GM12878 (cell line): ENCODE data around the gene DNAH8.

Source experiments
- CEBPB ChIP-seq, 2 experiments: fragments of 150-350 bp in 1 of 2; IDR thresholded peaks; 2 replicates each; pipeline ENCODE4 v1.6.1; 2012 to 2014; ENCODE audit warnings: low read depth in 2 of 2, low read length in 2 of 2, borderline replicate concordance in 1 of 2, inconsistent platforms in 1 of 2
- CEBPZ ChIP-seq: fragments of 150-350 bp; IDR thresholded peaks from 2 replicates; pipeline ENCODE4 v1.6.1; 2016; ENCODE audit warnings: low read depth, low read length
- CTCF ChIP-seq, 3 experiments: IDR thresholded peaks in 2 of 3; conservative IDR thresholded peaks in 1 of 3; 2 replicates each; pipeline ENCODE4 v1.5.1; 2011; ENCODE audit warnings: low read depth in 3 of 3, low read length in 3 of 3, mild to moderate bottlenecking in 3 of 3, control low read depth in 2 of 3, moderate library complexity in 2 of 3, inconsistent platforms in 1 of 3, mixed read lengths in 1 of 3; ENCODE audit not compliant: control insufficient read depth in 2 of 3, insufficient read depth in 1 of 3; ENCODE audit errors: extremely low read depth in 1 of 3
- EP300 ChIP-seq, 2 experiments: fragments of 150-350 bp in 1 of 2; IDR thresholded peaks; 2 replicates each; pipeline ENCODE4 v1.6.1; 2011 to 2012; ENCODE audit warnings: low read depth in 2 of 2, low read length in 2 of 2, borderline replicate concordance in 1 of 2, improper control_type of control experiment in 1 of 2, inconsistent platforms in 1 of 2; ENCODE audit not compliant: control insufficient read depth in 1 of 2
- MYC ChIP-seq: IDR thresholded peaks from 2 replicates; pipeline ENCODE4 v1.6.1; 2011; ENCODE audit warnings: mild to moderate bottlenecking, low read length, moderate library complexity, inconsistent platforms; ENCODE audit not compliant: insufficient read depth, insufficient replicate concordance, insufficient read length, severe bottlenecking
- POLR2A ChIP-seq: IDR thresholded peaks from 2 replicates; pipeline ENCODE4 v1.6.1; 2011; ENCODE audit warnings: low read depth, mild to moderate bottlenecking, low read length
- POLR2AphosphoS2 ChIP-seq: IDR thresholded peaks from 2 replicates; pipeline ENCODE4 v1.6.1; 2011; ENCODE audit warnings: low read depth, mild to moderate bottlenecking, low read length, improper control_type of control experiment, moderate library complexity
- POLR2AphosphoS5 ChIP-seq: IDR thresholded peaks from 2 replicates; pipeline ENCODE4 v1.6.1; 2011; ENCODE audit warnings: mild to moderate bottlenecking, low read length, inconsistent platforms
- TCF12 ChIP-seq: IDR thresholded peaks from 2 replicates; pipeline ENCODE4 v1.6.1; 2011; ENCODE audit warnings: low read depth, mild to moderate bottlenecking, low read length
- USF2 ChIP-seq: IDR thresholded peaks from 2 replicates; pipeline ENCODE4 v1.6.1; 2011; ENCODE audit warnings: low read depth, low read length, improper control_type of control experiment, borderline replicate concordance

- TF ChIP-seq CTCF (IDR thresholded peaks at IDR 0.05 in 2 of 3, conservative IDR thresholded peaks at IDR 0.05 in 1 of 3; ENCODE audit: control insufficient read depth in 2 of 3, extremely low read depth in 1 of 3, insufficient read depth in 1 of 3, low read depth in 3 of 3, low read length in 3 of 3) = no peak
- no peak for TF ChIP-seq CEBPB (IDR thresholded peaks at IDR 0.05; ENCODE audit: borderline replicate concordance in 1 of 2, low read depth in 2 of 2, low read length in 2 of 2)
- TF ChIP-seq POLR2AphosphoS5 = no peak
- TF ChIP-seq CEBPZ = no peak
- TF ChIP-seq TCF12 = no peak
- no peak for TF ChIP-seq EP300 (IDR thresholded peaks at IDR 0.05; ENCODE audit: borderline replicate concordance in 1 of 2, control insufficient read depth in 1 of 2, low read depth in 2 of 2, low read length in 2 of 2)
- no peak for TF ChIP-seq MYC
- TF ChIP-seq POLR2AphosphoS2 = no peak
- no peak for TF ChIP-seq USF2
- TF ChIP-seq POLR2A = no peak
Measured at GRCh38 chr6:39021041-39021440, 305.9 kb downstream of the DNAH8 start.
